ENCODE data around the gene MAGEB6. TPM values are rescaled to one million over a fixed set of nuclear protein-coding genes. Genes with fewer than 3 reads are reported as not detected.
A peak's percentile ranks its signal among the peaks of the same experiment; 100 is the strongest.

Gene MAGEB6
- total RNA-seq, 2 donors from 2014 or later, result not detected

DNA sequence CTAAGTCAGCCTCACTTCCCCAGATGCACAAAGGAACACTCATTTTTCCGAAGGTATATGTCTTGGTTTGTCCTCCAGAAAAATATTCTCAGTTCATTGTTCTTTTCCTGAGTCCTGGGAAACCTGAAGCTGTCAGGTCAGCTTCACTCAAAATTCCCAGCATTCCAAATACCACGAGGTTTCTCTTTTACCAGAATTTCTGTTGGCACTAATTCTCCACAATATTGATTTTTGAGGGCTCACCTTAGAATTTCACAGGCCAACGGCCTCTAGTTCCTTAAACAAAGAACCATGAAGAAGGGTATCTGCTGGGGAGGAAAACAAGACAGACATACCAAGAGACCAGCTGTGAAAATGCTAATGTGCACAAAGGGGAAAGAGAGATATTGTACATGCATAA is 15.8 kb downstream of the MAGEB6 start:
- DNase-seq, result peak in 1 of 4 donors; percentile 2
- TF ChIP-seq, protein P1, sequence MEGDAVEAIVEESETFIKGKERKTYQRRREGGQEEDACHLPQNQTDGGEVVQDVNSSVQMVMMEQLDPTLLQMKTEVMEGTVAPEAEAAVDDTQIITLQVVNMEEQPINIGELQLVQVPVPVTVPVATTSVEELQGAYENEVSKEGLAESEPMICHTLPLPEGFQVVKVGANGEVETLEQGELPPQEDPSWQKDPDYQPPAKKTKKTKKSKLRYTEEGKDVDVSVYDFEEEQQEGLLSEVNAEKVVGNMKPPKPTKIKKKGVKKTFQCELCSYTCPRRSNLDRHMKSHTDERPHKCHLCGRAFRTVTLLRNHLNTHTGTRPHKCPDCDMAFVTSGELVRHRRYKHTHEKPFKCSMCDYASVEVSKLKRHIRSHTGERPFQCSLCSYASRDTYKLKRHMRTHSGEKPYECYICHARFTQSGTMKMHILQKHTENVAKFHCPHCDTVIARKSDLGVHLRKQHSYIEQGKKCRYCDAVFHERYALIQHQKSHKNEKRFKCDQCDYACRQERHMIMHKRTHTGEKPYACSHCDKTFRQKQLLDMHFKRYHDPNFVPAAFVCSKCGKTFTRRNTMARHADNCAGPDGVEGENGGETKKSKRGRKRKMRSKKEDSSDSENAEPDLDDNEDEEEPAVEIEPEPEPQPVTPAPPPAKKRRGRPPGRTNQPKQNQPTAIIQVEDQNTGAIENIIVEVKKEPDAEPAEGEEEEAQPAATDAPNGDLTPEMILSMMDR (IDR thresholded peaks at IDR 0.05), result no peak
- no peak for TF ChIP-seq POLR2A (IDR thresholded peaks at IDR 0.05)
- 28 to 34% methylated on average over 3 of the region's 3 CpGs for WGBS, 2 donors

DNA sequence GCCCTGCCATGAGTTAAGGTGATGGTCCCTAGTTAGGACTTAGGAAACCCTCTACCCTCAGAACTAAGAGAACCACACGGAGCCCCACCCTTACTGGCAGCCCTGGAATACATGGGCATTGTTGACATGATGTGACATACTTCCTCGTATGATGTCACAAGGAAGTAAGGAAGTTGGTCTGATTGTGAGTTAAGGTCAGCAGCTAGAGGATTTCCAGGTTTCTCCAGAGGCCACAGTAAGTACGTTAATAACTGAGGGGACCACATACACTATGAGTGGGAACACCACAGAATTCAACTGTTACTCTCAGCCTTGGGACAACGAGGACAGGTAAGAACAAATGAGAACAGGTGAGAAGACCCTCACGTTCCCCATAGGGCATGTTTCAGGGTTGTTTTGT is 23.6 kb downstream of the MAGEB6 start, which contains the start of gene MAGEB5:
Gene MAGEB5 (plus strand): TSS at position 301 of the 400 bp plus-strand sequence. CDS start 1,133 bp downstream, outside the sequence.
- Histone ChIP-seq H3K27ac (no peak within 1 kb of the TSS), H3K9me3 (no peaks in the 10 kb centered on the region), H3K36me3 (replicated peaks in 1 of 2; ENCODE audit: insufficient read depth in 1 of 2, low read depth in 2 of 2) (no peaks in the 10 kb centered on the region), H3K4me1 (no peaks in the 10 kb centered on the region), H3K27me3 (no peaks in the 10 kb centered on the region), H3K4me3 (no peak within 1 kb of the TSS)
- ATAC-seq (no peak), DNase-seq (no peak)
- TF ChIP-seq, protein P1 (IDR thresholded peaks at IDR 0.05), result no peak
- no peak for TF ChIP-seq POLR2A (IDR thresholded peaks at IDR 0.05)
- intact Hi-C loops (cut with DNase I), result no loop called here
- 90 to 100% methylated on average over 2 of the region's 5 CpGs for WGBS, 2 donors

More for the DNA sequence above, 15.8 kb downstream of the MAGEB6 start:
- no peak overlapping the region for H3K4me3 ChIP-seq
- no peaks in the 10 kb centered on the region for H3K36me3 ChIP-seq (replicated peaks in 1 of 2; ENCODE audit: insufficient read depth in 1 of 2, low read depth in 2 of 2)
- H3K27me3 ChIP-seq, result no peaks in the 10 kb centered on the region
- peaks cover 9% of the 10 kb centered on the region for H3K4me1 ChIP-seq
- H3K9me3 ChIP-seq, result no peaks in the 10 kb centered on the region
- H3K27ac ChIP-seq, result peak overlapping the region in 1 of 4 donors; percentile 32
- peak; percentile 62 for ATAC-seq
- intact Hi-C loops (cut with DNase I), result no loop called here

GRCh38 chrX:26219351-26219750 is 27.1 kb downstream of the MAGEB6 start:
- ATAC-seq (no peak), DNase-seq (no peak)
- no peaks in the 10 kb centered on the region for H3K27me3 ChIP-seq
- no peak overlapping the region for H3K27ac ChIP-seq
- H3K4me3 ChIP-seq, result no peak overlapping the region
- H3K4me1 ChIP-seq, result no peaks in the 10 kb centered on the region
- TF ChIP-seq, protein P1 (IDR thresholded peaks at IDR 0.05), result no peak
- intact Hi-C loops (cut with DNase I), result no loop called here
- H3K36me3 ChIP-seq (replicated peaks in 1 of 2; ENCODE audit: insufficient read depth in 1 of 2, low read depth in 2 of 2), result no peaks in the 10 kb centered on the region
- no peaks in the 10 kb centered on the region for H3K9me3 ChIP-seq
- WGBS, 2 donors, result 77 to 83% methylated on average over 4 to 7 of the region's 7 CpGs

GRCh38 chrX:26234177-26234576 is 41.9 kb downstream of the MAGEB6 start:
- H3K9me3 ChIP-seq, result no peaks in the 10 kb centered on the region
- peak overlapping the region in 1 of 4 donors; percentile 21 for H3K27ac ChIP-seq
- no peaks in the 10 kb centered on the region for H3K27me3 ChIP-seq
- H3K4me3 ChIP-seq, result no peak overlapping the region
- ATAC-seq (no peak), DNase-seq (no peak)
- 9 to 22% methylated on average over 1 of the region's 1 CpG for WGBS, 2 donors
- H3K36me3 ChIP-seq (replicated peaks in 1 of 2; ENCODE audit: insufficient read depth in 1 of 2, low read depth in 2 of 2), result no peaks in the 10 kb centered on the region
- peaks cover 8% of the 10 kb centered on the region for H3K4me1 ChIP-seq
- intact Hi-C loops (cut with DNase I), result no loop called here
- no peak for TF ChIP-seq POLR2A (IDR thresholded peaks at IDR 0.05)
- TF ChIP-seq, protein P1 (IDR thresholded peaks at IDR 0.05), result no peak

Other genes with a start within 250 kb of the MAGEB6 start
- not detected for gene MAGEB18, start 54.1 kb upstream of the MAGEB6 start, total RNA-seq
- gene MAGEB6B, start 31.8 kb upstream of the MAGEB6 start, total RNA-seq, result not detected
- gene MAGEB5, start 23.7 kb downstream of the MAGEB6 start, total RNA-seq, result not detected

All from body of pancreas (tissue), 4 donors.